Measurements from ENCODE around the gene PCOLCE2. TPM values are rescaled to one million over a fixed set of nuclear protein-coding genes. Genes with fewer than 3 reads are reported as not detected.

The PCOLCE2 gene
- total RNA-seq, 1 experiment from 2014 or later, result 0.34 TPM

DNA sequence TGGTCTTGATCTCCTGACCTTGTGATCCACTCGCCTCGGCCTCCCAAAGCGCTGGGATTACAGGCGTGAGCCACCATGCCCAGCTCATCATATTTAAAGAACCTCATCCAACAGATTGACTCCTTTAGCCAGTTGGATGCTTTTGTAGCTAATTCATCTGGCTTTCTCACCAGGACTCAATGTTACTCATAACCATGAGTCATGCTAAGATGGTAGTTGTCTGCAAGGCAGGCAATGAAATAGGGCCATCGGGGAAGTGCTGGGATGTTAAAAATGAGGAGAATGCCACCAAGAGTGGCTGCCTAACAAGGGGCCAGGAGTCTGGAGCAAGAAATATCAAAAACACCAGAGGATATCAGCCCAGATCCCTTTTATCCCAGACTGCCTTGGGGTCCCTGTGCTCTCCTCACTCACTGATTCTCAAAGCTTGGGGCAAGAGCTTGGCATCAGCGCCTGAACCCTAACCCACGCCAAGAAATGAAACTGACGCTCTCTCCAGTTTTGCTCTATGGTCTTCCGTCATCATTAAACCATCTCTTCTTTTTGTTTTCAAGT is 7.4 kb upstream of the PCOLCE2 start:
- no peak for DNase-seq
- H3K9me3 ChIP-seq, result no peaks in the 10 kb centered on the region
- H3K36me3 Mint-ChIP-seq (ENCODE audit: insufficient read depth, unreplicated experiment), result no peaks in the 10 kb centered on the region
- H3K4me3 ChIP-seq (ENCODE audit: low read depth, low read length), result no peak overlapping the region
- H3K27ac Mint-ChIP-seq (ENCODE audit: unreplicated experiment), result no peak overlapping the region
- POLR2A ChIA-PET, result no interaction called here
- H3K27me3 Mint-ChIP-seq (ENCODE audit: insufficient read depth, unreplicated experiment), result peaks cover 16% of the 10 kb centered on the region
- no peaks in the 10 kb centered on the region for H3K4me1 ChIP-seq
- H3K27me3 ChIP-seq (replicated peaks; ENCODE audit: control insufficient read depth, insufficient read depth, low read length), result no peaks in the 10 kb centered on the region
- H3K4me1 Mint-ChIP-seq (ENCODE audit: low read depth, unreplicated experiment), result no peaks in the 10 kb centered on the region
- H3K9me3 Mint-ChIP-seq (ENCODE audit: unreplicated experiment), result no peaks in the 10 kb centered on the region
- no peaks in the 10 kb centered on the region for H3K36me3 ChIP-seq (ENCODE audit: control insufficient read depth, insufficient read depth, low read length)
- CTCF ChIA-PET, result no interaction called here
- TF ChIP-seq, protein P1, sequence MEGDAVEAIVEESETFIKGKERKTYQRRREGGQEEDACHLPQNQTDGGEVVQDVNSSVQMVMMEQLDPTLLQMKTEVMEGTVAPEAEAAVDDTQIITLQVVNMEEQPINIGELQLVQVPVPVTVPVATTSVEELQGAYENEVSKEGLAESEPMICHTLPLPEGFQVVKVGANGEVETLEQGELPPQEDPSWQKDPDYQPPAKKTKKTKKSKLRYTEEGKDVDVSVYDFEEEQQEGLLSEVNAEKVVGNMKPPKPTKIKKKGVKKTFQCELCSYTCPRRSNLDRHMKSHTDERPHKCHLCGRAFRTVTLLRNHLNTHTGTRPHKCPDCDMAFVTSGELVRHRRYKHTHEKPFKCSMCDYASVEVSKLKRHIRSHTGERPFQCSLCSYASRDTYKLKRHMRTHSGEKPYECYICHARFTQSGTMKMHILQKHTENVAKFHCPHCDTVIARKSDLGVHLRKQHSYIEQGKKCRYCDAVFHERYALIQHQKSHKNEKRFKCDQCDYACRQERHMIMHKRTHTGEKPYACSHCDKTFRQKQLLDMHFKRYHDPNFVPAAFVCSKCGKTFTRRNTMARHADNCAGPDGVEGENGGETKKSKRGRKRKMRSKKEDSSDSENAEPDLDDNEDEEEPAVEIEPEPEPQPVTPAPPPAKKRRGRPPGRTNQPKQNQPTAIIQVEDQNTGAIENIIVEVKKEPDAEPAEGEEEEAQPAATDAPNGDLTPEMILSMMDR (IDR thresholded peaks at IDR 0.05; ENCODE audit: insufficient read depth in 1 of 2, low read depth in 1 of 2, low read length in 1 of 2, severe bottlenecking in 1 of 2, unreplicated experiment in 1 of 2), result no peak
- H3K4me3 Mint-ChIP-seq (ENCODE audit: unreplicated experiment), result no peak overlapping the region
- intact Hi-C loops (cut with micrococcal nuclease; ENCODE audit: unreplicated experiment), result no loop called here
- no TSS peak for BruUV-seq (replicated peaks)

DNA sequence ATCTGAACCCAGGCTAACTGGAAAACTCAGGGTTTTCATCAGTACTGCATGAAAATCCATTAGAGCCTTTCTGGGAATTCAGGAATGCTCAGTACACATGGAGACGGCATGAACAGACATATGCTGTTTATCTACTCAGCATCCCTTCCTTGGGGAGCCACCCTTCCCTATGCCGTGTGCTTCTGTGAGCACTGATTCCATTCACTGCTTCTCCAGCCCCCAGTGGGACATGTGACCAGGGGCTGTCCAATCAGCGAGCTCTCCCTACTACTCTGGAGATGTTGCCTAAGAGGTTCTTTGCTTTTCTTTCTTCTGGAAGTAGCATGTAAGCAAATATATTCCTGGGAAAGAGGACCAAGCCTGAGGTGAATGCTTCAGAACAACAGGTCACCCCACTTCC is 5.6 kb upstream of the PCOLCE2 start:
- no peak overlapping the region for H3K27ac Mint-ChIP-seq (ENCODE audit: unreplicated experiment)
- H3K9me3 Mint-ChIP-seq (ENCODE audit: unreplicated experiment), result no peaks in the 10 kb centered on the region
- H3K4me1 Mint-ChIP-seq (ENCODE audit: low read depth, unreplicated experiment), result no peaks in the 10 kb centered on the region
- Histone ChIP-seq H3K36me3 (ENCODE audit: control insufficient read depth, insufficient read depth, low read length) (no peaks in the 10 kb centered on the region), H3K27me3 (replicated peaks; ENCODE audit: control insufficient read depth, insufficient read depth, low read length) (no peaks in the 10 kb centered on the region), H3K9me3 (no peaks in the 10 kb centered on the region), H3K4me3 (ENCODE audit: low read depth, low read length) (no peak overlapping the region), H3K4me1 (no peaks in the 10 kb centered on the region)
- no TSS peak for BruUV-seq (replicated peaks)
- no peak overlapping the region for H3K4me3 Mint-ChIP-seq (ENCODE audit: unreplicated experiment)
- intact Hi-C loops (cut with micrococcal nuclease; ENCODE audit: unreplicated experiment), result no loop called here
- POLR2A ChIA-PET, result no interaction called here
- H3K27me3 Mint-ChIP-seq (ENCODE audit: insufficient read depth, unreplicated experiment), result peaks cover 15% of the 10 kb centered on the region
- no peaks in the 10 kb centered on the region for H3K36me3 Mint-ChIP-seq (ENCODE audit: insufficient read depth, unreplicated experiment)
- TF ChIP-seq, protein P1 (IDR thresholded peaks at IDR 0.05; ENCODE audit: insufficient read depth in 1 of 2, low read depth in 1 of 2, low read length in 1 of 2, severe bottlenecking in 1 of 2, unreplicated experiment in 1 of 2), result no peak
- CTCF ChIA-PET, result interaction anchor here (0.6 kb wide), 1 partner anchor 46 kb away, joined by 3 read pairs; no protein-coding TSS in a partner anchor
- no peak for DNase-seq

DNA sequence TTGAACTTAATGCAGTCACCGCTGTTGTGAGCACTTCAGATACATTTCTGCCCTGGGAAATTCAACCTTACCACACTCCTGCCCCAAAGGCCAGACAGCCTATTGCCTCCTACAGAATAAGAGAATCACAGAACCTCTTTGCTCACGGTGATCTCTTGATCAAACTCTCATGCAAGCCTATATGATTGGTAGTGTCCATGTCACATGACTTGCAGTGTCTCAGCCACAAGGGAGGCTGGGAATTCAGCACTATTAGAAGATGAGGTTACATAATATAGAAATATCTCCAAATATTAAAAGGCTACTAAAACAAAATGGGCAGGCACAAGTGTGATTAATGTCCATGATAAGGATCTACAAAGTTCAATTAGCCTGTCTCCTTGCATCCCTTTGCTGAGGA is 3.8 kb upstream of the PCOLCE2 start:
- no peak overlapping the region for H3K4me3 ChIP-seq (ENCODE audit: low read depth, low read length)
- Mint-ChIP-seq H3K36me3 (ENCODE audit: insufficient read depth, unreplicated experiment) (no peaks in the 10 kb centered on the region), H3K27me3 (ENCODE audit: insufficient read depth, unreplicated experiment) (peaks cover 9% of the 10 kb centered on the region), H3K9me3 (ENCODE audit: unreplicated experiment) (no peaks in the 10 kb centered on the region), H3K4me1 (ENCODE audit: low read depth, unreplicated experiment) (no peaks in the 10 kb centered on the region), H3K4me3 (ENCODE audit: unreplicated experiment) (no peak overlapping the region), H3K27ac (ENCODE audit: unreplicated experiment) (no peak overlapping the region)
- POLR2A ChIA-PET, result no interaction called here
- no TSS peak for BruUV-seq (replicated peaks)
- H3K9me3 ChIP-seq, result no peaks in the 10 kb centered on the region
- intact Hi-C loops (cut with micrococcal nuclease; ENCODE audit: unreplicated experiment), result no loop called here
- DNase-seq, result no peak
- TF ChIP-seq, protein P1 (IDR thresholded peaks at IDR 0.05; ENCODE audit: insufficient read depth in 1 of 2, low read depth in 1 of 2, low read length in 1 of 2, severe bottlenecking in 1 of 2, unreplicated experiment in 1 of 2), result no peak
- no peaks in the 10 kb centered on the region for H3K4me1 ChIP-seq
- no peaks in the 10 kb centered on the region for H3K36me3 ChIP-seq (ENCODE audit: control insufficient read depth, insufficient read depth, low read length)
- CTCF ChIA-PET, result no interaction called here
- no peaks in the 10 kb centered on the region for H3K27me3 ChIP-seq (replicated peaks; ENCODE audit: control insufficient read depth, insufficient read depth, low read length)

Measured in Caco-2 (cell line).